ENCODE data around the gene FETUB. TPM values are rescaled to one million over a fixed set of nuclear protein-coding genes. Genes with fewer than 3 reads are reported as not detected.

FETUB gene
- polyA plus RNA-seq, 1 donor (not counting 4 experiments of a cell fraction or from before 2014, with no cell fraction given): 0.25 TPM

- Histone ChIP-seq H3K4me3 (ENCODE audit: control insufficient read depth in 2 of 3, extremely low read depth in 1 of 3, insufficient read depth in 2 of 3, low read depth in 1 of 3, low read length in 3 of 3) (no peak overlapping the region), H3K9me1 (ENCODE audit: control insufficient read depth, extremely low read depth, insufficient read depth, low read length) (no peaks in the 10 kb centered on the region), H3K9me3 (ENCODE audit: control insufficient read depth, low read depth, low read length) (no peaks in the 10 kb centered on the region), H3K9ac (ENCODE audit: control insufficient read depth, extremely low read depth, insufficient read depth, low read length) (no peak overlapping the region), H3K36me3 (ENCODE audit: control insufficient read depth in 2 of 2, extremely low read depth in 1 of 2, insufficient read depth in 2 of 2, low read length in 2 of 2) (no peaks in the 10 kb centered on the region), H3K4me2 (ENCODE audit: control insufficient read depth, extremely low read depth, insufficient read depth, low read depth, low read length) (no peak overlapping the region), H3K27me3 (ENCODE audit: control insufficient read depth, extremely low read depth, insufficient read depth, low read length) (no peaks in the 10 kb centered on the region), H4K20me1 (ENCODE audit: control insufficient read depth, extremely low read depth, insufficient read depth, low read length) (no peaks in the 10 kb centered on the region), H3K79me2 (ENCODE audit: control insufficient read depth, insufficient read depth, low read length) (no peaks in the 10 kb centered on the region), H3K27ac (ENCODE audit: control insufficient read depth, insufficient read depth, low read length) (no peak overlapping the region), H2AFZ (ENCODE audit: control insufficient read depth, low read length) (no peak overlapping the region), H3K4me1 (ENCODE audit: control insufficient read depth, extremely low read depth, insufficient read depth, low read length) (peaks cover 28% of the 10 kb centered on the region)
- no peak for FAIRE-seq
- TF ChIP-seq CTCF (optimal IDR thresholded peaks at IDR 0.05 in 1 of 3, IDR thresholded peaks at IDR 0.05 in 1 of 3, conservative IDR thresholded peaks at IDR 0.05 in 1 of 3; ENCODE audit: extremely low read depth in 1 of 3, insufficient read depth in 2 of 3, low read length in 3 of 3) (no peak), EZH2 (IDR thresholded peaks at IDR 0.05; ENCODE audit: low read length) (no peak)
- no peak for DNase-seq (ENCODE audit: low read depth, low spot score)
- dilution Hi-C loops (cut with MboI; ENCODE audit: extremely low pct_ligation_motif_present, low sequenced_read_pairs): no loop called here
Observed at GRCh38 chr3:186613637-186614265, 26.4 kb upstream of the FETUB start.

GRCh38 chr3:186614266-186614596 lies 26.0 kb upstream of the FETUB start:
- Histone ChIP-seq H3K27me3 (ENCODE audit: control insufficient read depth, extremely low read depth, insufficient read depth, low read length) (no peaks in the 10 kb centered on the region), H3K4me1 (ENCODE audit: control insufficient read depth, extremely low read depth, insufficient read depth, low read length) (peaks cover 28% of the 10 kb centered on the region), H3K9me3 (ENCODE audit: control insufficient read depth, low read depth, low read length) (no peaks in the 10 kb centered on the region), H3K9ac (ENCODE audit: control insufficient read depth, extremely low read depth, insufficient read depth, low read length) (no peak overlapping the region), H3K36me3 (ENCODE audit: control insufficient read depth in 2 of 2, extremely low read depth in 1 of 2, insufficient read depth in 2 of 2, low read length in 2 of 2) (no peaks in the 10 kb centered on the region), H3K27ac (ENCODE audit: control insufficient read depth, insufficient read depth, low read length) (no peak overlapping the region), H4K20me1 (ENCODE audit: control insufficient read depth, extremely low read depth, insufficient read depth, low read length) (no peaks in the 10 kb centered on the region), H3K4me3 (ENCODE audit: control insufficient read depth in 2 of 3, extremely low read depth in 1 of 3, insufficient read depth in 2 of 3, low read depth in 1 of 3, low read length in 3 of 3) (no peak overlapping the region), H3K79me2 (ENCODE audit: control insufficient read depth, insufficient read depth, low read length) (no peaks in the 10 kb centered on the region), H3K9me1 (ENCODE audit: control insufficient read depth, extremely low read depth, insufficient read depth, low read length) (no peaks in the 10 kb centered on the region), H3K4me2 (ENCODE audit: control insufficient read depth, extremely low read depth, insufficient read depth, low read depth, low read length) (no peak overlapping the region), H2AFZ (ENCODE audit: control insufficient read depth, low read length) (no peak overlapping the region)
- DNase-seq (ENCODE audit: low read depth, low spot score): no peak
- no peak for FAIRE-seq
- TF ChIP-seq CTCF (optimal IDR thresholded peaks at IDR 0.05 in 1 of 3, IDR thresholded peaks at IDR 0.05 in 1 of 3, conservative IDR thresholded peaks at IDR 0.05 in 1 of 3; ENCODE audit: extremely low read depth in 1 of 3, insufficient read depth in 2 of 3, low read length in 3 of 3): no peak
- TF ChIP-seq EZH2 (IDR thresholded peaks at IDR 0.05; ENCODE audit: low read length): no peak
- dilution Hi-C loops (cut with MboI; ENCODE audit: extremely low pct_ligation_motif_present, low sequenced_read_pairs): no loop called here

Measured in keratinocyte (primary cell).